NCI-H2196 (cell line): ENCODE results near the gene SLC16A3.

Experiments
- DNase-seq: peaks from one replicate; lab custom pipeline; 2025; ENCODE audit not compliant: unreplicated experiment; lab: John Stamatoyannopoulos, UW

SLC16A3 gene

DNA sequence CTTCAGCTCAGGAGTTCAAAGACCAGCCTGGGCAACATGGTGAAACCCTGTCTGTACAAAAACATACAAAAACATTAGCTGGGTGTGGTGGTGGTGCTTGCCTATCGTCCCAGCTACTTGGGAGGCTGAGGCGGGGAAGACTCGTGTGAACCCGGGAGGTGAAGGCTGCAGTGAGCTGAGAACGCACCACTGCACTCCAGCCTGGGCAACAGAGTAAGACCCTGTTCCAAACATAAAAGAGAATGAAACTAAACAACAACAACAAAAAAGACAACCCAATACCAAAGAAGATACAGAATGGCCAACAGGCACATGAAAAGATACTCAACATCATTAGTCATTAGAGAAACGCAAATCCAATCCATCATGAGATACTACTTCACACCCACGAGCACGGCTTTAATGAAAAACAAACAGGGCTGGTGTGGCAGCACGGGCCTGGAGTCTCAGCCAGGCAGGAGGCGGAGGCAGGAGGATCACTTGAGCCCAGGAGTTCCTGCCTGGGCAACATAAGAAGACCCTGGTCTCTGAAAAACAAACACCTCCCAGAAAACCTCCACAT, 7.4 kb upstream of the SLC16A3 start:
- DNase-seq, result no peak

DNA sequence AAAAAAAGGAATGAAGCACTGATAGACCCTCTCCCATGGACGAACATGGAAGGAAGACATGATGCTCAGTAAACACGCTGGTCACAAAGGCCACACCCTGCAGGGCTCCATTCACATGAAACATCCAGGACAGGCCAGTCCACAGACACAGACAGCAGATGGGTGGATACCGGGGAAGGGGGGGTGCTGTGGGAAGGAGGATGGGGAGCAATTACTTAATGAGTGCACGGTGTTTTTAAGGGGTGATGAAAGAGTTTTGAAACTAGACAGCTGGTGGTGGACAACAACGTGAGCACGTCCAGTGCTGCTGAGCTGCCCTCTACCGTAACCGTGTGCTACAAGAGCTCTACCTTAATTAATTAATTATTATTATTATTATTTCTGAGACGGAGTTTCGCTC, 6.0 kb upstream of the SLC16A3 start:
- DNase-seq, result no peak

- DNase-seq, result no peak
Observed at GRCh38 chr17:82223517-82223916, 5.3 kb upstream of the SLC16A3 start.

DNA sequence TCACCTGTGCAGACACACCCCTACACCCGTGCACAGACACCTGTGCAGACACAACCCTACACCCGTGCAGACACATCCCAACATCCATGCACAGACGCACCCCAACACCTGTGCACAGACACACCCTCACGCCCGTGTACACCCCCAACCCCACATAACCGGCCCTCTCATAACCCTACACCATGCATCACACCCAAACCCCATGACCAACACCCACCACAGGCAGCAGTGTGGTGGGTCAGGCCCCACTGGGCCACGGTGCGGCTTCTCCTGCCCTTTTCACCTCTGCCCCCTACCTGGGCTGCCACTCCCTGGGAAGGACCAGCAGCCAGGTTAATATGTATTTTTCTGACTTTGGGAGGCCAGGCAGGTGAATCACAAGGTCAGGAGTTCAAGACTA, 4.2 kb upstream of the SLC16A3 start:
- no peak for DNase-seq

DNA sequence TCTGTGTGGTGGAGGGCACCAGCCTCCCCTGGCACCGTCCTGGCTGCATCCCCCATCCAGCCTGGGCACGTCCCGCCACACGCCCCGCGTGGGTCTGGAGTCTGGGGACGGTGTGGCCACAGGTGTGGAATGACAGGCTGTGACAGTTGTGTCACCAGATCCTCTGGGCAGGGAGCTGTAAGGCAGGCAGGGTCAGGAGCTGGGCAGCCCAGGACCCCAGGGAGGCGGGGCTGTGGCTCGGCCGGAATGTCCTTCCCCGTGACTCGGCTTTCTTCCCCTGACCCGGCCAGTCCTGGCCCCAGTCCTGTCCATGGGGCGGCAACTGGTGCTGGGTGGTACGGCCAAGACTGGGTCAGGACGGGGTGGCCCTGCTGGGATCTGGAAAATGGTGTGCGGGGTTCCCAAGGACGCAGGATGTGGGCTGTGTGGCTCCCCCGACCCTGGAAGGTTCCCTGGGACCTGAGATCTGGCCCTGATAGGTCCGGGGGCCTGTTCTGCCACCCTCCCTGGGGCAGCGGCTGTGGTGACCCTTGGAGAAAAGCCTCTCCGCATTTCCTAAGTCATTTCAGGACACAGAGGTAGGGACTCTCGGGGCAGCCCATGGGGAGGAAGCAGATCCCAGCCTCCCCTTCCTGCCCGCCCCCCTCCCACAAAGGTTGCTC, 3.3 kb upstream of the SLC16A3 start:
- no peak for DNase-seq

- no peak for DNase-seq
Observed at GRCh38 chr17:82226146-82226808, 2.6 kb upstream of the SLC16A3 start.

DNA sequence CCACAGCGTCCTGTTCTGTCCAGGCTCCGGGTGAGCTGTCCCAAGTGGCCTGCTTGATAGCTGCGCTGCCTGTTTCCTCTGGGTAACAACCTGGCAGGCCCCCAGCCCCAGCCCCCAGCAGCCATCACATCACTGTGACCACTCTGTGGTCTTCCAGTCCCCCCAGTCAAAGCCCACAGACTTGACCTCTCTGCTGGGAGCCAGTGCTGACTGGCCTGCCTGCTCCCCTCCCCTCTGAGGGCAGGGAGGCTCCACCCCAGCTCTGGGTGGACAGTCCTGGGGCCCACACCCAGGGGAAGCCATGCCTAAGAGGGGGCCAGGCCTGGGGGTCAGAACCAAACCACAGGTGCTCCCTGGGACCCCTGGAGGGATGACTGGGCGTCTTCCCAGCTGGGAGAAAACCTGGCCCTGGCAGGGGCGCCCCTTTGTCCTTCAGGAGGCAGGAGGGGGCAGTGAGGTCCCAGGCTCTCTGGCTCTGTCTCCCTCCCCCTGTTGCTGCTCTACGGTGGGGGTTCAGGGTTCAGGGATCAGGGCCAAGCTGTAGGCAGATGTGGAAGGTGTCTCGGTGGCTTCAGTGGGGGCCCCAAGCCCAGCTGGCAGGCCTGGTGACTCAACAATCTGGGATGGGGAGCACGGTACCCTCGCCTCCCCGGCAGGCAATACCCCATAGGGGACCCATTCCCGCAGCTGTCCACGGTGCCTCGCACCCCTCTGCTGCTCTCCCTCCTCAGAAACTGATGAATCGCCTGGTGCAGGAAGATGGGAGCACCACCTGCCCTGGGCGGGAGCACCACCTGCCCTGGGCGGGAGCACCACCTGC, 1.8 kb upstream of the SLC16A3 start:
- DNase-seq, result no peak

DNA sequence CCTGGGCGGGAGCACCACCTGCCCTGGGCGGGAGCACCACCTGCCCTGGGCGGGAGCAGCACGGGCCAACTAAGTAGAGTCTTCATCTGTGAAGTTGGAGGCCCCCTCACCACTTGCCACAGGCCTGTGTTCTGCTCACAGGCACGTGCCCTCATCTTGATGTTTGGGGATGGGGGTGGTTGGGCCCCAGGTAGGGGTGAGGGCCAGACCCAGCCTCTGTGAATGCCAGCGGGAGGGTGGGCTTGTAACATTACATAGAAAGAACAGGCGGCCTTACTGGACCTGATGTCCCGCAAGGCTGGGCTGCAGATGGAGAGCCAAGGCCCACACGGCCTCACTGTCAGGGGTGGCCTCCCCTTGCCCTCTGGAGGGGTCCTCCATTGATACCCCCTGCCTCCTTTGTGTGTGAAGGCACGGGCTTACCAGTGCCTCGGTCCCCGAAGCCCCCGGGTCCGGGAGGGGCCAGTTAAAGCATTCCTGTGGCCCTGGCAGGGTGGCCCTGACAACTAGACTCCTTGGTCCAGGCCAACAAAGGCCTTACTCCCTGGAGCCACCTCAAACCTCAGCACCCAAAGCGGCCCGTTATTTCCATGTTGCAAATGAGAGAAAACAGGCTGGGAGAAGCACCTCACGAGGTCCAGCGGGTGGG, 1.1 kb upstream of the SLC16A3 start:
- no peak for DNase-seq

GRCh38 chr17:82228278-82228841, 482 bp upstream of the SLC16A3 start:
- DNase-seq, result no peak

- no peak for DNase-seq
Observed at GRCh38 chr17:82229698-82230608, 1.1 kb downstream of the SLC16A3 start.

DNA sequence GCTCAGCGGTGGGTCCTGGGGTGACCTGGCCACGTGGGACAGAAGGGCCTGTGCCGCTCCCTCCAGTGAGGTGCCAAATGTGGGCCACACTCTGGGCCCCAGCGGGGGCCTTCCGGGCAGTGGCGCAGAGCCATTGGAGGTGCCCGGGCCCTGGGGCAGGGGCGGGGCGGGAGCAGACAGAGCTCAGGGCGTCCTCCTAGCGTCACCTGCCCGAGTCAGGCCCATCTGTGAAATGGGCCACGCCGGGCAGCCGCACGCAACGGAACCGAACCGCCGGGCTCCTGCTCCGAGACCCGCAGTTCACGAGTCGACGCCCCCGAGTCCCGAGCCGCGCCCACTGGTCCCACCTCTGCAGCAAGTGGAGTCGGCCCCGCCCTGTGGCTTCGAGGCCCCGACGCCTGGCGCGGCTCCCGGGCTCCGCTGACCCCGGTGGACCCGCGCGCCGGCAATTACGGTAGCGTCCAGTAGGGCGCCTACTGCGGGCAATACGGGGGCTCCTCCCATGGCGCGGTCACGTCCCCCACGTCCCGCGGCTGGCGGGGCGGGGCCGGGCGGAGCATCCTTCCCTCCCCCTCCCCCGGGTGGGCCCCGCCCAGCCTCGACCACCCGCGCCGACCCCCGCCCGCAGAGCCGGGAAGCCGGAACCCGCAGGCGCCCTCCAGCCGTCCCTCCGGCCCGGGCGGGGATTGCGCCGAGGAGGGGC, 1.9 kb downstream of the SLC16A3 start:
- DNase-seq, result no peak

GRCh38 chr17:82231312-82231561, 2.4 kb downstream of the SLC16A3 start:
- DNase-seq, result no peak

GRCh38 chr17:82231562-82232321, 2.9 kb downstream of the SLC16A3 start:
- DNase-seq, result no peak

DNA sequence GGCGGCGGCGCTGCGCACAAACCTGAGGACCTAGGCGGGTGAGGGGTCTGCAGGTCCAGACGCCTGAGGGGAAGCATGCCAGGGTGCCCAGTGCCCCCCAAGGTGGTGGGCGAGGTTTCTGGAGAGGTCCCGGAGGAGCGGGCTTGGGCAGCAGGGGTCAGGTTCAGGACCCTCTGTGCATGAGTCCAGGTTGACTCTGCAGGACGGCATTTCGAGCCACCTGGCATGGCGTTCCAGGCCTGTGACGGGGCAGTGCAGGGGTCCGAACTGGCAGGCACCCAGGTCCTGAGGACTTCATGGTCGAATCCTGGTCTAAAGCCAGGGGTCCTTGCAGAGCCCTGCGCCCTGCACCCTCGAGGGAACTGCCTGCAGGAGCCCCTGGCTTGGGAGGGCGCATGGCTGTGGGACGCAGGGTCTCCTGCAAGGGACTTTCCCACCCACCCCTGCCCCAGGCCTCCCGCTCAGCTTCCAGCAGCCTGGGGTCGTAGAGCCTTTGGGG, 3.5 kb downstream of the SLC16A3 start:
- no peak for DNase-seq

DNA sequence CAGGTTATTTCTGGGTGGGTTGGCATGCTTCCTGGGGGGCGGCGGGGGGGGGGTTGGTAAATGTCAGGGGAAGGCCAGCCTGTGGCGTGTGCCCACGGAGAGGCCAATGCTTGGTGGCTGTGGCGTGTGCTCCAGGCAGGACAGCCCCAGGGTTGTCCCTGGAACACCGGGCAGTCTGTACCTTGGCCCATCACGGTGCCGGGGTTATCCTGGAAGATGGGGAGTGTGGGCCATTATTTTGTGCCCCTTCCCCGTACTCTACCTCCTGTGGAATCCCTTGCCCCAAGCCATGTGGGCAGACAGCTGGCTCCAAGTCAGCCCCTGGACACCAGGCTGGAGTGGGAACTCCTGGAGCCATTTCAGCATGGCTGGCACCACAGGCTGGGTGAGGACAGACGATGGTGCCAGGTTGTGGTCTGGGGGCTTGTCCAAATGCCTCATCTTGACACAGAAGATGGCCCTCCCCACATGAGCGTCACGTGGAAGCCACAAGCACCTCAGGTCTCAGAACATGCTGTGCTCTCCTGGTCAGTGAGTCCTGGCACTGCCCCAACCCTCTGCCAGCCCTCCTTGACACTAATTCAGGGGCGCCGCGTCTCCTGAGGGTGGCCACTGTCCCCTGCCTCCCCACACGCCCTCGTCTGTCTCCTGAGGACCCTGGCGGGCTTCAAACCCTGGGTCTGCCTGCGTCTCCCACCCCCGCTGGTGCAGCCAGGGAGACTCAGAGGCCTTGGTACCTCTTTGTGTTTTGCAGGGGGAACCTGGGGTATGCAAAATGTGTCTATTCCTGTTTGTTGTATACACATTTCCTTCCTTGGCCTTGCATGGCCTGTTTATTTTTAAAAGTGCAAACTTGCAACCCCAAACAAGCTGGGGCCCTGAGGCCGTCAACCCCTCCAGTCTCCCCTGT, 4.3 kb downstream of the SLC16A3 start:
- DNase-seq, result no peak

DNA sequence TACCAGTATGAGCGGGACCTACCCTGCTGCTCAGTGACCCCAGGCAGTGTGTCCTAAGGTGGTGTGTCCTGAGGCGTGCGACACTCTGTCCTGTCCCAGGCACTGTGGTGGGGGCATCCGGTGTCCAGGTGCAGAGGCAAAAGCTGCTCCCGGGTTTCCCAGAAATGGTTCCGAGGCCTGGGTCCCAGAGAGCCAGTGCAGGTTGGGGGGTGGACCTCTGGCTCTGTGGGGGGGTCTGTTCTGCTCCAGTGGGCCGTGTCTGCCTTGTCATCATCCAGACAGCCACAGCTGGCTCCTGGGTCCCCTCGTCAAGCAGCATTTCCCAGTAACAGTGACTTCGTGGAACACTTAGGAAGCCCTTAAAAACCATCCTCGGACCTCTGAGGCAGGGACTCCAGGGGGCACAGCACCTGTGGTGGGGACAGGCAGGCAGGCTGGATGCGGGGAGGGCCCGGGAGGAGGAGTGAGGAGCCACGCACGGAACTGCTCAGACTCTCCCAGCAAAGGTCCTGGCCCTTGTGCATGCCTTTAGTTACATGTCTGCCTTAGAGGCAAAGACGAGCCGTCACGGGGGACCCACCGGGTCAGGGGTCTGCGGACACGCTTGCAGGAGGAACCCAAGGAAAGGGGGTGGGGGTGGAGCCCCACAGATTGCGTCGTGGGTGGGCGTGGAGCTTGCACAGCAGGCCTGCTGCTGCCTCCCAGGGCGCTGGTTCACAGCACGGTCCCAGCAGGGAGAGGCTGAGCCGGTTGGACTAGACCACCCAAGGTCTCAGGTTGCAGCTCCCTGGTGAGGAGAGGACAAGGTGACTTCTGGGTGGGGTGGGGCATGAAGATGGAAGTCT, 5.6 kb downstream of the SLC16A3 start:
- DNase-seq, result no peak
